C1 segment of cervical spinal cord (tissue), 14 donors: Measurements from ENCODE around the gene SH3GLB1.

Experiments
- DNase-seq, 14 donors: peaks; one replicate each; lab custom pipeline; 2025; lab: John Stamatoyannopoulos, UW

Gene SH3GLB1

GRCh38 chr1:86773341-86774288 lies 69.2 kb downstream of the SH3GLB1 start:
- DNase-seq = no peak

GRCh38 chr1:86774305-86775295 lies 70.2 kb downstream of the SH3GLB1 start:
- peak in 6 of 14 donors; percentile 17 to 56 (median 48) for DNase-seq

- DNase-seq = no peak
Measured at GRCh38 chr1:86775395-86775794, 71.0 kb downstream of the SH3GLB1 start.

- DNase-seq = no peak
Measured at GRCh38 chr1:86776108-86776507, 71.7 kb downstream of the SH3GLB1 start.

GRCh38 chr1:86778569-86779239 lies 74.3 kb downstream of the SH3GLB1 start:
- no peak for DNase-seq

GRCh38 chr1:86779308-86780191 lies 75.2 kb downstream of the SH3GLB1 start:
- DNase-seq = no peak

GRCh38 chr1:86782482-86782881 lies 78.1 kb downstream of the SH3GLB1 start:
- DNase-seq = no peak

GRCh38 chr1:86787621-86788020 lies 83.2 kb downstream of the SH3GLB1 start:
- no peak for DNase-seq

GRCh38 chr1:86788300-86789206 lies 84.2 kb downstream of the SH3GLB1 start:
- DNase-seq = peak in 1 of 14 donors; percentile 28

- DNase-seq = no peak
Measured at GRCh38 chr1:86795316-86795715, 90.9 kb downstream of the SH3GLB1 start.
